Panc1 (cell line): ENCODE results near the gene ADAMTS16. TPM values are rescaled to one million over a fixed set of nuclear protein-coding genes. Genes with fewer than 3 reads are reported as not detected.

Experiments used
- ATAC-seq: fragments of 200-7000 bp; cut with Tn5 transposase; 2 replicates; pipeline ENCODE4 v1.9.1; 2020; ENCODE audit warnings: mild to moderate bottlenecking, moderate library complexity
- BruUV-seq: library from RNA; stranded (reverse); fragments of 400-500 nt; replicated peaks from 2 replicates; lab custom pipeline; 2021; lab: Mats Ljungman, UMichigan
- CTCF ChIA-PET: fragments of 300-600 bp; sonication (Branson Sonifier 250); formaldehyde crosslinking; loops from one replicate; lab custom pipeline; 2022; ENCODE audit warnings: antibody characterized with exemption; lab: Charles Lee
- POLR2A ChIA-PET: fragments of 300-600 bp; sonication (Branson Sonifier 250); formaldehyde crosslinking; loops from one replicate; lab custom pipeline; 2022; ENCODE audit warnings: antibody characterized with exemption; lab: Charles Lee
- DNase-seq: peaks from one replicate; pipeline ENCODE4 v3.0.0-alpha.2; 2010; ENCODE audit warnings: low read depth, low spot score
- H3K27ac ChIP-seq: 2 replicates; pipeline ENCODE4 v1.5.1; 2011; ENCODE audit warnings: mild to moderate bottlenecking, low read length, inconsistent platforms
- H3K27me3 ChIP-seq: fragments of 200-500 bp; sonication (Bioruptor generic); 2 replicates; pipeline ENCODE4 v1.6.0; 2014; ENCODE audit warnings: low read length, inconsistent platforms; ENCODE audit not compliant: control insufficient read depth, insufficient read depth
- H3K36me3 ChIP-seq: fragments of 200-500 bp; sonication (Bioruptor generic); 2 replicates; pipeline ENCODE4 v1.5.1; 2014; ENCODE audit warnings: inconsistent platforms, mild to moderate bottlenecking, low read length, moderate library complexity; ENCODE audit not compliant: control insufficient read depth, insufficient read depth
- H3K4me1 ChIP-seq: 2 replicates; pipeline ENCODE4 v1.5.1; 2011; ENCODE audit warnings: inconsistent platforms, mild to moderate bottlenecking, low read length, moderate library complexity; ENCODE audit not compliant: control insufficient read depth, insufficient read depth
- H3K4me3 ChIP-seq, 2 experiments: 2 replicates each; pipeline ENCODE4 v1.5.1; 2011 to 2012; ENCODE audit warnings: low read depth in 2 of 2, low read length in 2 of 2, mild to moderate bottlenecking in 2 of 2, inconsistent platforms in 1 of 2, moderate library complexity in 1 of 2
- H3K9me3 ChIP-seq: fragments of 200-500 bp; sonication (Bioruptor generic); 2 replicates; pipeline ENCODE4 v1.5.1; 2014; ENCODE audit warnings: low read depth, mild to moderate bottlenecking, inconsistent platforms, low read length, moderate library complexity; ENCODE audit not compliant: control insufficient read depth, insufficient read depth
- CTCF ChIP-seq: fragments of 450-650 bp; IDR thresholded peaks from 2 replicates; pipeline ENCODE4 v1.5.1; 2017; ENCODE audit warnings: mild to moderate bottlenecking
- POLR2AphosphoS5 ChIP-seq: IDR thresholded peaks from 2 replicates; pipeline ENCODE4 v1.6.1; 2012; ENCODE audit warnings: mild to moderate bottlenecking, low read depth, low read length, moderate library complexity
- REST ChIP-seq, 2 experiments: IDR thresholded peaks; 2 replicates each; pipeline ENCODE4 v1.6.1; 2011 to 2012; ENCODE audit warnings: low read depth in 2 of 2, control low read depth in 1 of 2, low read length in 1 of 2, mild to moderate bottlenecking in 1 of 2, moderate library complexity in 1 of 2; ENCODE audit not compliant: insufficient read depth in 1 of 2
- SIN3A ChIP-seq: IDR thresholded peaks from 2 replicates; pipeline ENCODE4 v1.6.1; 2012; ENCODE audit warnings: low read depth, mild to moderate bottlenecking, low read length, moderate library complexity, borderline replicate concordance; ENCODE audit not compliant: insufficient read depth
- TCF7L2 ChIP-seq: IDR thresholded peaks from 2 replicates; pipeline ENCODE4 v1.6.1; 2011; ENCODE audit warnings: mild to moderate bottlenecking, low read depth, low read length, inconsistent platforms
- in situ Hi-C: cut with HindIII; loops from 2 replicates; pipeline ENCODE4 v1.10.0; 2016; ENCODE audit warnings: low sequenced_read_pairs, low pct_unique_long_range_greater_than_20kb
- intact Hi-C: fragments of 100-400 bp; cut with micrococcal nuclease; formaldehyde crosslinking; loops from one replicate; pipeline ENCODE4 v1.10.0; 2022; ENCODE audit not compliant: unreplicated experiment
- total RNA-seq: library from RNA; stranded (reverse); gene quantifications from one replicate; pipeline ENCODE4 v1.2.1, GENCODE V29; 2021; ENCODE audit not compliant: unreplicated experiment

The ADAMTS16 gene
- total RNA-seq, 1 experiment from 2014 or later: 0.54 TPM

- Histone ChIP-seq H3K9me3 (no peaks in the 10 kb centered on the region), H3K36me3 (no peaks in the 10 kb centered on the region), H3K27me3 (no peaks in the 10 kb centered on the region), H3K27ac (no peak overlapping the region), H3K4me1 (no peaks in the 10 kb centered on the region), H3K4me3 (no peak overlapping the region)
- no peak for DNase-seq
- TF ChIP-seq CTCF: no peak
- TF ChIP-seq TCF7L2: no peak
- no peak for TF ChIP-seq REST (IDR thresholded peaks at IDR 0.05; ENCODE audit: insufficient read depth in 1 of 2, low read depth in 2 of 2, low read length in 1 of 2)
- no peak for TF ChIP-seq SIN3A
- TF ChIP-seq POLR2AphosphoS5: no peak
- intact Hi-C loops: no loop called here
- ATAC-seq: no peak
- in situ Hi-C loops: no loop called here
- ChIA-PET POLR2A (no interaction called here), CTCF (no interaction called here)
- BruUV-seq: no TSS peak
Observed at GRCh38 chr5:5092149-5092548, 48.0 kb upstream of the ADAMTS16 start.

GRCh38 chr5:5100635-5101034 is 39.5 kb upstream of the ADAMTS16 start:
- ATAC-seq (no peak), DNase-seq (no peak)
- Histone ChIP-seq H3K4me1 (no peaks in the 10 kb centered on the region), H3K4me3 (no peak overlapping the region), H3K36me3 (no peaks in the 10 kb centered on the region), H3K9me3 (no peaks in the 10 kb centered on the region), H3K27ac (no peak overlapping the region), H3K27me3 (no peaks in the 10 kb centered on the region)
- in situ Hi-C loops: no loop called here
- TF ChIP-seq SIN3A: no peak
- TF ChIP-seq REST (IDR thresholded peaks at IDR 0.05; ENCODE audit: insufficient read depth in 1 of 2, low read depth in 2 of 2, low read length in 1 of 2): no peak
- TF ChIP-seq POLR2AphosphoS5: no peak
- TF ChIP-seq CTCF: no peak
- TF ChIP-seq TCF7L2: no peak
- no TSS peak for BruUV-seq
- CTCF ChIA-PET: no interaction called here
- POLR2A ChIA-PET: no interaction called here
- intact Hi-C loops: no loop called here
